ENCODE data around the gene OAT. TPM values are rescaled to one million over a fixed set of nuclear protein-coding genes. Genes with fewer than 3 reads are reported as not detected.
A peak's percentile ranks its signal among the peaks of the same experiment; 100 is the strongest.

The OAT gene
- total RNA-seq = 42.6 and 45.8 TPM in 2 replicates

- H3K4me1 Mint-ChIP-seq (ENCODE audit: low read depth) = peaks cover 8% of the 10 kb centered on the region
- no peak within 1 kb of the TSS for H3K27ac Mint-ChIP-seq
- intact Hi-C loops (cut with micrococcal nuclease) = loop anchor here (1.0 to 5.0 kb wide), 4 partner anchors 30 to 498 kb away; partner anchors contain the start of genes ABRAXAS2 and LHPP
- H3K36me3 Mint-ChIP-seq (ENCODE audit: low read depth) = no peaks in the 10 kb centered on the region
- DNase-seq (ENCODE audit: low spot score) = peak; percentile 93
- peak within 1 kb of the TSS; percentile 81 for H3K4me3 Mint-ChIP-seq (ENCODE audit: low read depth)
- H3K27me3 Mint-ChIP-seq (ENCODE audit: low read depth) = peaks cover 10% of the 10 kb centered on the region
- no peaks in the 10 kb centered on the region for H3K9me3 Mint-ChIP-seq
These were observed at the start of gene OAT for GRCh38 chr10:124418726-124419501. Gene OAT, minus strand, starts transcription at chr10:124418923. Its CDS starts 6,752 bp downstream, at chr10:124412171.

DNA sequence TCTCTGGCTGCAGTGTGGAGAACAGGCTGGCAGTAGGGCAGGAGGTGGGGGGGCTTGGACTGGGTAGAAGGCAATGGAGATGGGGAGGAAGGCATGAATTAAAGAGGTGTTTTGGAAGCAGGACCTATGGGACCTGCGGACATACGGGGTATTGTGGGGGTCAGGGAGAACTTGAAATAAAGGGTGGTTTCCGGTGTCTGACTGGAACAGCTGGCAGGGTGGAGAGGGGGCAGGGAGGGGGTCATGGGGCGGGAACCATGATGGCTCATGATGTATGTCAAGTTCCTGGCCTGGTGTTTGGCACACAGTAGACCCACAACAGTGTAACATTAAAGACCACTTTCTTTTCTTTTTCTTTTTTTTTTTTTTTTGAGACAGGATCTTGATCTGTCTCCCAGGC lies 48.4 kb upstream of the OAT start:
- intact Hi-C loops (cut with micrococcal nuclease) = no loop called here
- H3K36me3 Mint-ChIP-seq (ENCODE audit: low read depth) = no peaks in the 10 kb centered on the region
- H3K4me1 Mint-ChIP-seq (ENCODE audit: low read depth) = peaks cover 17% of the 10 kb centered on the region
- no peak overlapping the region for H3K4me3 Mint-ChIP-seq (ENCODE audit: low read depth)
- no peaks in the 10 kb centered on the region for H3K27me3 Mint-ChIP-seq (ENCODE audit: low read depth)
- no peak for DNase-seq (ENCODE audit: low spot score)
- no peak overlapping the region for H3K27ac Mint-ChIP-seq
- no peaks in the 10 kb centered on the region for H3K9me3 Mint-ChIP-seq

- Mint-ChIP-seq H3K27ac (no peak overlapping the region), H3K4me3 (ENCODE audit: low read depth) (no peak overlapping the region), H3K27me3 (ENCODE audit: low read depth) (no peaks in the 10 kb centered on the region), H3K9me3 (peaks cover 3% of the 10 kb centered on the region), H3K4me1 (ENCODE audit: low read depth) (peaks cover 20% of the 10 kb centered on the region), H3K36me3 (ENCODE audit: low read depth) (no peaks in the 10 kb centered on the region)
- no peak for DNase-seq (ENCODE audit: low spot score)
- intact Hi-C loops (cut with micrococcal nuclease) = no loop called here
These were observed 47.2 kb upstream of the OAT start for GRCh38 chr10:124465777-124466488.

- intact Hi-C loops (cut with micrococcal nuclease) = no loop called here
- DNase-seq (ENCODE audit: low spot score) = no peak
- H3K9me3 Mint-ChIP-seq = peaks cover 3% of the 10 kb centered on the region
- no peaks in the 10 kb centered on the region for H3K27me3 Mint-ChIP-seq (ENCODE audit: low read depth)
- no peak overlapping the region for H3K4me3 Mint-ChIP-seq (ENCODE audit: low read depth)
- no peaks in the 10 kb centered on the region for H3K36me3 Mint-ChIP-seq (ENCODE audit: low read depth)
- peaks cover 21% of the 10 kb centered on the region for H3K4me1 Mint-ChIP-seq (ENCODE audit: low read depth)
- H3K27ac Mint-ChIP-seq = peak overlapping the region; percentile 3
These were observed 46.5 kb upstream of the OAT start for GRCh38 chr10:124465003-124465776.

DNA sequence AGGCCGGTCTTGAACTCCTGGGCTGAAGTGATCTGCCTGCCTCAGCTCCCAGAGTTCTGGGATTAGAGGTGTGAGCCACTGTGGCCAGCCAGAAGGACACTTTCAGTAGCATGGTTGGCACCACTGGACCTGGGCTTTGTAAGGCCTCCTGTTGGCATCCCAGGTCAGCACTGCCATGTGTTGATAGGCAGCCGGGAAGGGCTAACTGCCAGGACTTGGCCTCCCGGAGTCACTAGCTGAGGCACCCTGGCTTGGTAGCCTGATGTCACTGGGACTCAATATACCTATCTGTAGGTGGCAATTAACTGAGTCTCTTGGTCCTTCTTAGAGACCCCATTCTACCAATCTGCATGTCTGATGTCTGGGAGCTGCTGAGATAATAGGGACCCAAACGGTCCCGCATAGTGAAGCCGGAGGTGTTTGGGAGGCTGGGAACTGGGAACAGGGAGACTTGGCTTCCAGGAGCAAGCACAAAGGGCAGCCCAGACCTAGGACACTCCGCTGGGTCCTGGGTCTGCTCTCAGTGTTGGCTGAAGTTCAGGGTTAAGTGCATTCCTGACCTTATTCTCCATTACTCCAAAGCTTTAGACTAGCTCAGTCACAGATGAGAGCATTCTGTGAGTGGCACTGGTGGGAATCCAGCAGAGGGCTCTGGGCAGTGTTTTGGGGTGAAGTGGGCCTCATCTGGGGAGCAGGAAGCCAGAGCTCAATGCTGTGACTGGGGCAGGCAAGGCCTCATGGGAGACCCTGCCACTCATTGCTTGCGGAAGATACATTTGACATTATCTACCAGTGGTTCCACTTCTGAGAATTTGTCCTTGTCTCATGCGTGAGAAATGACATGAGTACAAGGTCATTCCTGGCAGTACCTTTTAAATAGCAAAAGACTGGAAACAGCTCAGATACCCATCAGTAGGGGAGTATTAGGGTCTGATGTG lies 45.6 kb upstream of the OAT start:
- Mint-ChIP-seq H3K4me3 (ENCODE audit: low read depth) (no peak overlapping the region), H3K27me3 (ENCODE audit: low read depth) (no peaks in the 10 kb centered on the region), H3K4me1 (ENCODE audit: low read depth) (peaks cover 22% of the 10 kb centered on the region), H3K27ac (peak overlapping the region; percentile 3), H3K9me3 (peaks cover 3% of the 10 kb centered on the region), H3K36me3 (ENCODE audit: low read depth) (no peaks in the 10 kb centered on the region)
- DNase-seq (ENCODE audit: low spot score) = no peak
- intact Hi-C loops (cut with micrococcal nuclease) = loop anchor here (5.0 kb wide), 2 partner anchors 232 to 453 kb away; no protein-coding TSS in a partner anchor

DNA sequence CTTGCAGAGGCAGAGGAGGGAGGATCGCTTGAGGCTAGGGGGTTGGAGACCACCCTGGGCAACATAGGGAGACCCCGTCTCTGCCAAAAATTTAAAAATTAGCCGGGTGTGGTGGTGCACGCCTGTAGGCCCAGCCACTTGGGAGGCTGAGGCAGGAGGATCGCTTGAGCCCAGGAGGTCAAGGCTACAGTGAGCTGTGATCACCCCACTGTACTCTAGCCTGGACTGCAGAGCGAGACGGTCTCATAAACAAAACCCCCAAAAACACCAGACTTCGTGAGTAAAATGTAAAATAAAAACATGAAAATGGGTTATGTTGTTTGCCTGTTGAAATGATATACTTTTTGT lies 43.6 kb upstream of the OAT start:
- intact Hi-C loops (cut with micrococcal nuclease) = loop anchor here (2.0 to 5.0 kb wide), 3 partner anchors 74 to 455 kb away; no protein-coding TSS in a partner anchor

DNA sequence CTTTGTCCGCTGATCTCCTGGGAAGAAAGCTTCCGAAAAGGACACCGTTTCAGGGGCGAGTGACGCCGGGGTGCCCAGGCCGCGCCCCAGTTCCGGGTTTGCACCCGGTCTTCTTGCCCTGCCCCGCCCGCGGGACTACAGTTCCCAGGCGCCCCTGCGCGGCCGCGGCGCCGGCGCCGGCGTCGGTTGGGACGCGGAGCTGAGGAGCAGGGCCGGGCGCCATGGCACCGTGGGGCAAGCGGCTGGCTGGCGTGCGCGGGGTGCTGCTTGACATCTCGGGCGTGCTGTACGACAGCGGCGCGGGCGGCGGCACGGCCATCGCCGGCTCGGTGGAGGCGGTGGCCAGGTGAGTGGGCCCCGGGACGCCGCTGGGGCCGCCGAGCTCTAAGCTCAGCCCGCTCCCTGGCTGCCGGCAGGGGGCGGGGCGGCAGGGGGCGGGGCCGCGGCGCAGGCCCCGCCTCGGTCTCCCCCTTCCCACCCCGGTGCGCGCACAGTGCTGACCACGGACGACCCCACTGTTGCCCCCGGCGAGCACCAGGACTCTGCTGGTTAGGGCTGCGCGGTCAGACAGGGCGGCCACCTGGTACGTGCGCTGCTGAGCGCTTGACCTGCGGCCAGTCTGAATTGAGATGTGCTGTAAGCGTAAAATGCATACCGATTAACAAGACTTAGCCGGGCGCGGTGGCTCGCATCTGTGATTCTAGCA lies 43.1 kb upstream of the OAT start, which contains the start of gene LHPP:
LHPP (plus strand) TSS at position 182 of the 706 bp plus-strand sequence; CDS start at position 222, 40 bp downstream.
- H3K36me3 Mint-ChIP-seq (ENCODE audit: low read depth) = no peaks in the 10 kb centered on the region
- DNase-seq (ENCODE audit: low spot score) = peak; percentile 85
- peak within 1 kb of the TSS; percentile 92 for H3K27ac Mint-ChIP-seq
- peaks cover 3% of the 10 kb centered on the region for H3K9me3 Mint-ChIP-seq
- peaks cover 22% of the 10 kb centered on the region for H3K4me1 Mint-ChIP-seq (ENCODE audit: low read depth)
- H3K27me3 Mint-ChIP-seq (ENCODE audit: low read depth) = peaks cover 2% of the 10 kb centered on the region
- H3K4me3 Mint-ChIP-seq (ENCODE audit: low read depth) = peak within 1 kb of the TSS; percentile 86
- intact Hi-C loops (cut with micrococcal nuclease) = loop anchor here (1.0 to 5.0 kb wide), 4 partner anchors 43 to 456 kb away; partner anchors contain the start of gene OAT

More for the DNA sequence above, 43.6 kb upstream of the OAT start:
- no peak overlapping the region for H3K27ac Mint-ChIP-seq
- peaks cover 2% of the 10 kb centered on the region for H3K27me3 Mint-ChIP-seq (ENCODE audit: low read depth)
- H3K4me1 Mint-ChIP-seq (ENCODE audit: low read depth) = peaks cover 22% of the 10 kb centered on the region
- H3K9me3 Mint-ChIP-seq = peaks cover 3% of the 10 kb centered on the region
- no peaks in the 10 kb centered on the region for H3K36me3 Mint-ChIP-seq (ENCODE audit: low read depth)
- H3K4me3 Mint-ChIP-seq (ENCODE audit: low read depth) = peak overlapping the region; percentile 86
- DNase-seq (ENCODE audit: low spot score) = no peak

DNA sequence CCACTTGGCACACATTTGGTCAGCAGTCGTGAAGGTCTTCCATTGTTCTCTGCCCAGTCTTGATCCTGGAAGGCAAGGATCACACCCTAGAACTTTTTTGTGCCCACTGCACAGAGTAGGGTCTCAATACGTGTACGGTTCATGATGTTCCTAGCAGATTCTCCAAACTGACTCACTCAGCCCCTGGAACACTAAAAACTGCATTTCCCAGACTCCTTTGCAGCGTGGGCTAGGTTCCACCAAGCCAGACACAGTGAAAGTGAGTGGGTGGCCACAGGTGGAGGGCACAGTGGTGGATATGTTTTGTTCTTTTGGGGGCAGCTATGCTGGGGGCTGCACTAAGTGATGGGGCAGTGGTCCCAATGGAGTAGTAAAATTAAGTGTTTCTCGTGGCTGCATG lies 41.4 kb upstream of the OAT start:
- Mint-ChIP-seq H3K4me1 (ENCODE audit: low read depth) (peaks cover 15% of the 10 kb centered on the region), H3K27ac (no peak overlapping the region), H3K9me3 (peaks cover 3% of the 10 kb centered on the region), H3K4me3 (ENCODE audit: low read depth) (no peak overlapping the region), H3K27me3 (ENCODE audit: low read depth) (peaks cover 13% of the 10 kb centered on the region), H3K36me3 (ENCODE audit: low read depth) (no peaks in the 10 kb centered on the region)
- no peak for DNase-seq (ENCODE audit: low spot score)
- intact Hi-C loops (cut with micrococcal nuclease) = loop anchor here (5.0 kb wide), 2 partner anchors 228 to 457 kb away; no protein-coding TSS in a partner anchor

DNA sequence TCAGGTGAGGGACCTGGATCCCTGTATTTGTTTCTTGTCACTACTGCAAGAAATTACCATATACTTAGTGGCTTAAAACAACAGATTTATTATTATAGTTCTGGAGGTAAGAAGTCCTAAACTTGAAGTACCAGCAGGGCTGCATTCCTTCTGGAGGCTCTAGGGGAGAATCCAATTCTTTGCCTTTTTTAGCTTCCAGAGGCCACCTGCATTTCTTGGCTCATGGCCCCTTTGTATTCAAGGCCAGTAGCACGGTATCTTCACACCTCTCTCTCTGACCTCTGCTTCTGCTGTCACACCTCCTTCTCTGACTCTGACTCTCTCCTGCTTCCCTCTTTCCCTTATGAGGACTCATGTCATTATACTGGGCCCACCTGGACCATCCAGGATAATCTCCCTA lies 40.7 kb upstream of the OAT start:
- H3K4me1 Mint-ChIP-seq (ENCODE audit: low read depth) = peaks cover 7% of the 10 kb centered on the region
- peaks cover 19% of the 10 kb centered on the region for H3K27me3 Mint-ChIP-seq (ENCODE audit: low read depth)
- no peak for DNase-seq (ENCODE audit: low spot score)
- no peaks in the 10 kb centered on the region for H3K36me3 Mint-ChIP-seq (ENCODE audit: low read depth)
- intact Hi-C loops (cut with micrococcal nuclease) = no loop called here
- peaks cover 3% of the 10 kb centered on the region for H3K9me3 Mint-ChIP-seq
- H3K4me3 Mint-ChIP-seq (ENCODE audit: low read depth) = no peak overlapping the region
- no peak overlapping the region for H3K27ac Mint-ChIP-seq

GRCh38 chr10:124458889-124459288 lies 40.2 kb upstream of the OAT start:
- no peak overlapping the region for H3K27ac Mint-ChIP-seq
- peaks cover 22% of the 10 kb centered on the region for H3K27me3 Mint-ChIP-seq (ENCODE audit: low read depth)
- H3K4me3 Mint-ChIP-seq (ENCODE audit: low read depth) = no peak overlapping the region
- intact Hi-C loops (cut with micrococcal nuclease) = no loop called here
- H3K36me3 Mint-ChIP-seq (ENCODE audit: low read depth) = no peaks in the 10 kb centered on the region
- no peak for DNase-seq (ENCODE audit: low spot score)
- peaks cover 5% of the 10 kb centered on the region for H3K4me1 Mint-ChIP-seq (ENCODE audit: low read depth)
- H3K9me3 Mint-ChIP-seq = peaks cover 3% of the 10 kb centered on the region

DNA sequence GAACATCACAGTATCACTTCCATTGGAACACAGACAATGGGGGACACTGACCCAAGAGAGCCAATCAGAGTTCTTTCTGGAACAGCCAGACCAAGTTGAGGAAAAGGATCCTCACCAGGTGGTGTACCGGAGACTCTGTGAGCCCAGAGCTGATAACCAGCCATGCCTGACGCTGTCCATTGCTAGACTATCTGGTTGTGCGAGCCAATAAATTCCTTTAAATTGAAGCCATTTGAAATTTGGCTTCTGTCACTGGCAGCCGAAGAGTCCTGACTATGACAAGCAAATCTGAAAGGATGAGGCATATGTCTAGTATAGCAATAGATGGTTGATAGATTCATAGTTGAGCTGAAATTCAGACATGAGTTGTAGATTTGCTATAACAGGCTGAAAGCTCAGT lies 39.8 kb upstream of the OAT start:
- intact Hi-C loops (cut with micrococcal nuclease) = no loop called here
- DNase-seq (ENCODE audit: low spot score) = no peak
- H3K9me3 Mint-ChIP-seq = peaks cover 3% of the 10 kb centered on the region
- no peaks in the 10 kb centered on the region for H3K36me3 Mint-ChIP-seq (ENCODE audit: low read depth)
- H3K4me3 Mint-ChIP-seq (ENCODE audit: low read depth) = no peak overlapping the region
- H3K27me3 Mint-ChIP-seq (ENCODE audit: low read depth) = peaks cover 27% of the 10 kb centered on the region
- H3K4me1 Mint-ChIP-seq (ENCODE audit: low read depth) = peaks cover 5% of the 10 kb centered on the region
- H3K27ac Mint-ChIP-seq = no peak overlapping the region

All from activated T-helper 2 cell treated with anti-CD3 and anti-CD28 coated beads, Interferon-gamma antibody, Interleukin-2, Interleukin-4, amounts not matched to agents 10 μg/mL and 5 μg/mL and 100 μg/mL, durations not matched to agents 14 hours and 24 hours and 36 hours (primary cell).